ENCODE data around the gene EVPLL.
"Not testable (repeated sequence)": the region's sequence is repeated elsewhere in the genome, so short reads cannot be mapped to it uniquely, and the experiment has no call there.

EVPLL gene

DNA sequence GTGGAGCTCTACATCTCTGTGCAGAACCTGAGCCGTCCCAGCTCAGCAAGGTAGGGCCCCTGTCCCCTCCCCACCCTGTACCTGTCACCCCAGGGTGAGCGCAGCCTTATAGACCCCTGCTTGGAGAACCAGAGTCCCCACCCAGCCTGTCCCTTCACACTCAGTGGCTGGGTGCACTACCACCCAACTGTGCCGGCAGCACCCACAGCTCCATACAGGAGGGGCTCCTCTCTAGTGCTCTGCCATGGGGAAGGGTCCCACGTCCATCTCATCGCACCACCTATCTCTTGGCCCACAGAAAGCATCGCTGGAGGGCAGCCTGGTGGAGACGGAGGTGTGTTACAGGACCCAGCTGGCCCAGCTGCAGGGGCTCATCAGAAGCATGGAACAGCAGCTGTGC is 45.4 kb downstream of the EVPLL start:
- DNase-seq (ENCODE audit: low read depth in 3 of 3, low spot score in 1 of 3): not testable (repeated sequence)

DNA sequence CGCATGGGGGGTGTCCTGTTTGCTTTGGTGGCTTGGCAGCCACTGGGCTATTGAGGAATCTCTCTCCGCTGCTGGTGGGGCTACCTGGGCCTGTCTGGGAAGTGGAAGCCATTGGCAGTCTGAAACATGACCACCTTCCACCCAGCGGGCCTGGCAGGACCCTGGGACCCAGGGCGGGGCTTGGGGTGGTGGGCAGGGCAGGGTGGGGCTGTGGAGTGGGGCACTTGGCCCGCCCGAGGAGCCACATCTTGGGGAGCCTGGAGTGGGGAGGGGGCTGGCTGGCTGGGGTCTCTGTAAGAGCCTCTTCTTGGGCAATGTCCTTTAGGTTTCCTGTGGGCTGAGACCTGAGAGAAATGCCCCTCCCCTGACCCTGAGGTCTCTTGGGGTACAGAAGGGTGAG is 48.0 kb downstream of the EVPLL start:
- DNase-seq (ENCODE audit: low read depth in 3 of 3, low spot score in 1 of 3): not testable (repeated sequence)

DNA sequence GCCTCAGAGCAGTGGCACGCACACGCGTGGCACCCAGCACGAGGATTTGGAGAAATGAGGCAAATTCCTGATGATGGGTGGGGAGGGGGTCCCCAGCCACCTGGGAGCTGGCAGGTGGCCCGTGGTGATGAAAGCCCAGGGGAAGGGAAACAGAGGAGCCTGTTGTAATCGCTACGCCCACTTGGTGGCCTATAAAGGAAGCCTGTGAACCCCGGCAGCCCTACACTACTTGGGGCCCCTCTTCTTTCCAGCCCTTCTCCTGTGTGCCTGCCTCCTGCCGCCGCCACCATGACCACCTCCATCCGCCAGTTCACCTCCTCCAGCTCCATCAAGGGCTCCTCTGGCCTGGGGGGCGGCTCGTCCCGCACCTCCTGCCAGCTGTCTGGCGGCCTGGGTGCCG is 49.1 kb downstream of the EVPLL start:
- not testable (repeated sequence) for DNase-seq (ENCODE audit: low read depth in 3 of 3, low spot score in 1 of 3)

DNA sequence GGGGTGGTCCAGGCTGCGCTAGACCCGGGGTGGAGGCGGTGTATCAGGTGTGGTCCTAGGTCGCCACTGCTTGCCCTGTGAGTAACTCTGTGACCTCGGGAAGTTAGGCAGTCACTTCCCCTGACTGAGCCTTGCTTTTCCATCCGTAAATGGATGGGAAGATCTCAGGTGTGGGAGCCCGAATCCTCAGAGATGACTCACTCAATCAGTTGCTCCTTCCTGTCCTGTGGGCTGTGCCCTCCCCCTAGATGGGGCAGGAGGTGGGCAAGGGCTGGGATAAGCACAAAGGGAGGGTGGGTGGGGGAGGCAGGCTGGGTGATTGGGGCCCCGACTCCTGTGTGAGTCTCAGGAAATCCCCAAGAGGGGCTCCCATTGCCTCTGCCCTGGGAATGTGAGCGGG is 54.6 kb downstream of the EVPLL start:
- DNase-seq (ENCODE audit: low read depth in 3 of 3, low spot score in 1 of 3): not testable (repeated sequence)
